Neural crest cell (in vitro differentiated cells): ENCODE measurements around the gene DIAPH2. TPM values are rescaled to one million over a fixed set of nuclear protein-coding genes. Genes with fewer than 3 reads are reported as not detected.

Experiments used
- DNase-seq: peaks from one replicate; pipeline ENCODE4 v3.0.0; 2021; ENCODE audit warnings: low read depth, mixed read lengths, low spot score
- H3K27ac Mint-ChIP-seq: one replicate; pipeline ENCODE4 v1.8.0; 2021; ENCODE audit warnings: mild to moderate bottlenecking, mixed read lengths; ENCODE audit not compliant: unreplicated experiment
- H3K27me3 Mint-ChIP-seq: 2 replicates; pipeline ENCODE4 v1.8.0; 2021; ENCODE audit warnings: low read depth, mild to moderate bottlenecking, mixed read lengths
- H3K36me3 Mint-ChIP-seq: 2 replicates; pipeline ENCODE4 v1.8.0; 2021; ENCODE audit warnings: low read depth, mild to moderate bottlenecking, mixed read lengths
- H3K4me1 Mint-ChIP-seq: 2 replicates; pipeline ENCODE4 v1.8.0; 2021; ENCODE audit warnings: mixed read lengths
- H3K4me3 Mint-ChIP-seq: one replicate; pipeline ENCODE4 v1.8.0; 2021; ENCODE audit warnings: mild to moderate bottlenecking, mixed read lengths
- H3K9me3 Mint-ChIP-seq: 2 replicates; pipeline ENCODE4 v1.8.0; 2021; ENCODE audit warnings: mixed read lengths
- total RNA-seq: library from RNA; stranded (reverse); gene quantifications from 2 replicates; pipeline ENCODE4 v1.2.1, GENCODE V29; 2021
- TF ChIP-seq, protein P1 (sequence below): fragments of 200-600 bp; sonication (generic); conservative IDR thresholded peaks from 2 replicates; pipeline ENCODE4 v1.5.0; 2021; ENCODE audit warnings: antibody characterized with exemption, mild to moderate bottlenecking

DIAPH2 gene
- total RNA-seq, 1 donor from 2014 or later = 8.4 TPM

- no peak for DNase-seq
- H3K36me3 Mint-ChIP-seq = no peaks in the 10 kb centered on the region
- no peak overlapping the region for H3K4me3 Mint-ChIP-seq
- no peaks in the 10 kb centered on the region for H3K9me3 Mint-ChIP-seq
- H3K27ac Mint-ChIP-seq = no peak overlapping the region
- TF ChIP-seq, protein P1, sequence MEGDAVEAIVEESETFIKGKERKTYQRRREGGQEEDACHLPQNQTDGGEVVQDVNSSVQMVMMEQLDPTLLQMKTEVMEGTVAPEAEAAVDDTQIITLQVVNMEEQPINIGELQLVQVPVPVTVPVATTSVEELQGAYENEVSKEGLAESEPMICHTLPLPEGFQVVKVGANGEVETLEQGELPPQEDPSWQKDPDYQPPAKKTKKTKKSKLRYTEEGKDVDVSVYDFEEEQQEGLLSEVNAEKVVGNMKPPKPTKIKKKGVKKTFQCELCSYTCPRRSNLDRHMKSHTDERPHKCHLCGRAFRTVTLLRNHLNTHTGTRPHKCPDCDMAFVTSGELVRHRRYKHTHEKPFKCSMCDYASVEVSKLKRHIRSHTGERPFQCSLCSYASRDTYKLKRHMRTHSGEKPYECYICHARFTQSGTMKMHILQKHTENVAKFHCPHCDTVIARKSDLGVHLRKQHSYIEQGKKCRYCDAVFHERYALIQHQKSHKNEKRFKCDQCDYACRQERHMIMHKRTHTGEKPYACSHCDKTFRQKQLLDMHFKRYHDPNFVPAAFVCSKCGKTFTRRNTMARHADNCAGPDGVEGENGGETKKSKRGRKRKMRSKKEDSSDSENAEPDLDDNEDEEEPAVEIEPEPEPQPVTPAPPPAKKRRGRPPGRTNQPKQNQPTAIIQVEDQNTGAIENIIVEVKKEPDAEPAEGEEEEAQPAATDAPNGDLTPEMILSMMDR = no peak
- no peaks in the 10 kb centered on the region for H3K27me3 Mint-ChIP-seq
- peaks cover 10% of the 10 kb centered on the region for H3K4me1 Mint-ChIP-seq
Observed at GRCh38 chrX:97306771-97307470, 622.3 kb downstream of the DIAPH2 start.

- no peak overlapping the region for H3K27ac Mint-ChIP-seq
- no peaks in the 10 kb centered on the region for H3K27me3 Mint-ChIP-seq
- H3K9me3 Mint-ChIP-seq = no peaks in the 10 kb centered on the region
- DNase-seq = no peak
- TF ChIP-seq, protein P1 = no peak
- no peak overlapping the region for H3K4me3 Mint-ChIP-seq
- peaks cover 10% of the 10 kb centered on the region for H3K4me1 Mint-ChIP-seq
- no peaks in the 10 kb centered on the region for H3K36me3 Mint-ChIP-seq
Observed at GRCh38 chrX:97308171-97308570, 623.5 kb downstream of the DIAPH2 start.

DNA sequence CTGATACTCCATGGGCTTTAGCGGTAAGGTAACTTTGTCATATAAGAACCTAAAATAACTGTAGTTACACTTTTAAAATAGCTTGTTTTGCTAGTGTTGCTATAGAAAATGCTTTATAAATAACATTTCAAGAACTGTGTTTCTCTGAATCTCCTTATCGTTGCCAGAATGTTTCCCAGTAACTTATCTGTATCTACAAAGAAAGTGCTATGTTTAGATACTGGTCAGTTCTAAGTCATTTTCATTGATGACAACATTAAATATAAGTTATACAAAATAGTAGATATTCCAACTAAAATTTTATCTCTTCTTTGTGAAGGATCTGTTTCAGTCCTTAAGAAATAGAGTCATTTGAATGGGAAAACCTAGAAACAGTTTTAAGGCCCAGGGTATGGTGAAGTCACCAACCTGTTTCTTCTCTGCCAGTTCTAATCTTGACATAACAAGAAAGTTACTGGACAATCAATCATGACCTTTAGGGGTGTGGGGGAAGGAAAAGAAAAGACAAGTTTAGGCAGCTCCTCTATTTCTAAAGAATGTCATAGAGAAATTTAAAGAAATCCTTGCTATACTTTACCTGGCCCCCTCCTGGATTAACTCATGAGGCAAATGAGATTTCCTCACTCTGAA lies 625.0 kb downstream of the DIAPH2 start:
- TF ChIP-seq, protein P1 = no peak
- Mint-ChIP-seq H3K9me3 (no peaks in the 10 kb centered on the region), H3K4me3 (no peak overlapping the region), H3K36me3 (no peaks in the 10 kb centered on the region), H3K4me1 (peaks cover 10% of the 10 kb centered on the region), H3K27me3 (no peaks in the 10 kb centered on the region), H3K27ac (no peak overlapping the region)
- no peak for DNase-seq

- peaks cover 10% of the 10 kb centered on the region for H3K4me1 Mint-ChIP-seq
- TF ChIP-seq, protein P1 = no peak
- no peak overlapping the region for H3K4me3 Mint-ChIP-seq
- H3K36me3 Mint-ChIP-seq = no peaks in the 10 kb centered on the region
- DNase-seq = no peak
- H3K27ac Mint-ChIP-seq = no peak overlapping the region
- H3K9me3 Mint-ChIP-seq = no peaks in the 10 kb centered on the region
- H3K27me3 Mint-ChIP-seq = no peaks in the 10 kb centered on the region
Observed at GRCh38 chrX:97310373-97310772, 625.7 kb downstream of the DIAPH2 start.

DNA sequence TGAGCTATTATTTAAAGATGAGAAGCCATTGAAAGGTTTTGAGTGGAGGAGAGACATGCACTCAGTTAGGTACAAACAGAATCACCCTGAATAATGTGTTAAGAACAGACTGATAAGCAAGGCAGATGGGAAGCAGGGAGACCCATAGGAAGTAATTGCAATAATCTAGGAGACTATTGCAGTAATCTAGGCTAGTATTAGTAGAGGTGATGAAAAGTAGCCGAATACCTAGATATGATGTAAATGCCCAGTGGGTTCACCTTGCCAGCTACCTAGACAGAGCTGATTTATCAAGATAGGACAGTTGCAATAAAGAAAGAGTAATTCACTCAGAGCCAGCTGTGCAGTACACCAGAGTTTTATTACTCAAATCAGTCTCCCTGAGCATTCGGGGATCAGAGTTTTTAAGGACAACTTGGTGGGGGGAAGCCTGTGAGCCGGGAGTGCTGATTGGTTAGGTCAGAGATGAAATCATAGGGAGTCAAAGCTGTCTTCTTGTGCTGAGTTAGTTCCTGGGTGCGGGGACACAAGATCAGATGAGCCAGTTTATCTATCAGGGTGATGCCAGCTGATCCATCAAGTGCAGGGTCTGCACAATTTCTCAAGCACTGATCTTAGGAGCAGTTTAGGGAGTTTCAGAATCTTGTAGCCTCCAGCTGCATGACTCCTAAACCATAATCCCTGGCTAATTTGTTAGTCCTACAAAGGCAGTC lies 626.6 kb downstream of the DIAPH2 start:
- TF ChIP-seq, protein P1 = no peak
- H3K27me3 Mint-ChIP-seq = no peaks in the 10 kb centered on the region
- no peak overlapping the region for H3K4me3 Mint-ChIP-seq
- no peak overlapping the region for H3K27ac Mint-ChIP-seq
- peaks cover 10% of the 10 kb centered on the region for H3K4me1 Mint-ChIP-seq
- no peak for DNase-seq
- no peaks in the 10 kb centered on the region for H3K9me3 Mint-ChIP-seq
- peaks cover 3% of the 10 kb centered on the region for H3K36me3 Mint-ChIP-seq
